Mesendoderm (in vitro differentiated cells): ENCODE data around the gene MRPS18A.

ENCODE experiments used
- DNase-seq: peaks from one replicate; pipeline ENCODE4 v3.0.0; 2013
- H2AK5ac ChIP-seq: 2 replicates; pipeline ENCODE4 v1.6.1; 2013; ENCODE audit warnings: low read length, inconsistent platforms
- H2BK120ac ChIP-seq: 2 replicates; pipeline ENCODE4 v1.6.1; 2013; ENCODE audit warnings: low read depth, mild to moderate bottlenecking, low read length, moderate library complexity, mixed read lengths
- H2BK15ac ChIP-seq: replicated peaks from 2 replicates; pipeline ENCODE4 v1.6.1; 2013; ENCODE audit warnings: low read depth, mild to moderate bottlenecking, moderate library complexity
- H2BK5ac ChIP-seq: 2 replicates; pipeline ENCODE4 v1.6.1; 2013; ENCODE audit warnings: low read length, inconsistent platforms
- H3K18ac ChIP-seq: 2 replicates; pipeline ENCODE4 v1.6.1; 2013; ENCODE audit warnings: mild to moderate bottlenecking, low read length, mixed read lengths
- H3K23ac ChIP-seq: one replicate; pipeline ENCODE4 v1.6.1; 2013; ENCODE audit warnings: low read length
- H3K27ac ChIP-seq: 2 replicates; pipeline ENCODE4 v1.5.1; 2013; ENCODE audit warnings: low read depth, mild to moderate bottlenecking, inconsistent platforms, low read length, moderate library complexity
- H3K27me3 ChIP-seq: 2 replicates; pipeline ENCODE4 v1.6.1; 2013; ENCODE audit warnings: low read length, control low read depth, mild to moderate bottlenecking, inconsistent platforms; ENCODE audit not compliant: insufficient read depth, poor library complexity
- H3K36me3 ChIP-seq: 2 replicates; pipeline ENCODE4 v1.6.1; 2013; ENCODE audit warnings: low read length, inconsistent platforms; ENCODE audit not compliant: control insufficient read depth, insufficient read depth
- H3K4ac ChIP-seq: one replicate; pipeline ENCODE4 v1.6.1; 2013; ENCODE audit warnings: low read depth, mild to moderate bottlenecking, low read length, moderate library complexity
- H3K4me1 ChIP-seq: 2 replicates; pipeline ENCODE4 v1.6.1; 2013; ENCODE audit warnings: low read depth, low read length, inconsistent platforms; ENCODE audit not compliant: control insufficient read depth
- H3K4me2 ChIP-seq: 2 replicates; pipeline ENCODE4 v1.6.1; 2013; ENCODE audit warnings: low read length
- H3K4me3 ChIP-seq: 2 replicates; pipeline ENCODE4 v1.5.1; 2013; ENCODE audit warnings: mild to moderate bottlenecking, low read length
- H3K56ac ChIP-seq: one replicate; pipeline ENCODE4 v1.6.1; 2013; ENCODE audit warnings: low read length
- H3K79me1 ChIP-seq: 2 replicates; pipeline ENCODE4 v1.6.1; 2013; ENCODE audit warnings: low read length, inconsistent platforms
- H3K79me2 ChIP-seq: 2 replicates; pipeline ENCODE4 v1.6.1; 2013; ENCODE audit warnings: mild to moderate bottlenecking, low read length; ENCODE audit not compliant: control insufficient read depth, insufficient read depth
- H3K9ac ChIP-seq: 2 replicates; pipeline ENCODE4 v1.6.1; 2013; ENCODE audit warnings: low read length, inconsistent platforms
- H4K5ac ChIP-seq: one replicate; pipeline ENCODE4 v1.6.1; 2013; ENCODE audit warnings: low read length
- H4K8ac ChIP-seq: one replicate; pipeline ENCODE4 v1.6.1; 2013; ENCODE audit warnings: low read depth, mild to moderate bottlenecking, control low read depth, low read length, moderate library complexity
- WGBS: extraction: QIAGEN DNeasy Blood & Tissue Kit; methylation state at CpG from one replicate; pipeline ENCODE4 v1.1.7; 2013; ENCODE audit warnings: low lambda C conversion rate, missing lambda C conversion rate; ENCODE audit not compliant: insufficient coverage; ENCODE audit errors: extremely low coverage; 5-methylcytosine and 5-hydroxymethylcytosine counted together

Gene MRPS18A

GRCh38 chr6:43624786-43625288, 62.8 kb downstream of the MRPS18A start:
- Histone ChIP-seq H3K9ac (no peak overlapping the region), H3K79me1 (peaks cover 17% of the 10 kb centered on the region), H2BK120ac (no peak overlapping the region), H2BK15ac (no peak overlapping the region), H2BK5ac (no peak overlapping the region), H3K56ac (no peak overlapping the region), H4K8ac (no peak overlapping the region), H3K18ac (no peak overlapping the region), H3K4me2 (no peak overlapping the region), H3K4ac (no peak overlapping the region), H3K27me3 (no peaks in the 10 kb centered on the region), H4K5ac (no peak overlapping the region), H3K23ac (no peak overlapping the region), H3K4me1 (no peaks in the 10 kb centered on the region), H3K79me2 (peaks cover 12% of the 10 kb centered on the region), H3K36me3 (peaks cover 35% of the 10 kb centered on the region), H2AK5ac (no peak overlapping the region), H3K4me3 (no peak overlapping the region), H3K27ac (no peak overlapping the region)
- DNase-seq, result no peak
- WGBS, result no CpG with 5 or more reads among the region's 7 CpGs

- peaks cover 12% of the 10 kb centered on the region for H3K79me2 ChIP-seq
- no peaks in the 10 kb centered on the region for H3K27me3 ChIP-seq
- H3K23ac ChIP-seq, result no peak overlapping the region
- H3K18ac ChIP-seq, result no peak overlapping the region
- no peak overlapping the region for H3K4ac ChIP-seq
- H3K56ac ChIP-seq, result no peak overlapping the region
- no peak overlapping the region for H2BK120ac ChIP-seq
- H2BK15ac ChIP-seq, result no peak overlapping the region
- no peak overlapping the region for H2BK5ac ChIP-seq
- H3K27ac ChIP-seq, result no peak overlapping the region
- H3K4me1 ChIP-seq, result no peaks in the 10 kb centered on the region
- peaks cover 35% of the 10 kb centered on the region for H3K36me3 ChIP-seq
- H3K4me2 ChIP-seq, result no peak overlapping the region
- DNase-seq, result no peak
- H3K79me1 ChIP-seq, result peaks cover 17% of the 10 kb centered on the region
- H4K8ac ChIP-seq, result no peak overlapping the region
- WGBS, result no CpG with 5 or more reads among the region's 12 CpGs
- H3K9ac ChIP-seq, result no peak overlapping the region
- no peak overlapping the region for H4K5ac ChIP-seq
- no peak overlapping the region for H3K4me3 ChIP-seq
- no peak overlapping the region for H2AK5ac ChIP-seq
These were observed 63.5 kb downstream of the MRPS18A start for GRCh38 chr6:43623880-43624785.

DNA sequence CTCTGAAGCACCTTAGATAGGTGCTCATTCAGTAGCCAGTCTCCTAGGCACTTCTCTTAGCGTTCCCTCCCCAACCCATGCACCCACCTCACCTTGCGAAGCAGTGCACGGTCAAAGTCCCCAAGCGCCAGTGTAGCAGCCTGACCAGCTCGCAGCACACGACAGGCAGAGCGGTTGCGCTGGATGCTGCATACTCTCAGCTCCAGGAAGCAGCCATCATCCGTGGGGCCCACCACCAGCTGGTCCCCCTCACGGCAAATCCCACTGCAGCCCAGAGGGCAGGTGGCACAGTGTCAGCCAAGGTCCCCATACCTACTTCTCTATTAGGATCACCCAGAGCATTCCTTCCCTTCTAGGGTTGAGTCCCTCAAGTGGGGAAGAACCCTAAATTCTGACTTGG, 65.0 kb downstream of the MRPS18A start:
- H4K8ac ChIP-seq, result no peak overlapping the region
- peaks cover 7% of the 10 kb centered on the region for H3K79me2 ChIP-seq
- no peak overlapping the region for H2BK120ac ChIP-seq
- no peak overlapping the region for H4K5ac ChIP-seq
- H3K4me3 ChIP-seq, result no peak overlapping the region
- no peaks in the 10 kb centered on the region for H3K27me3 ChIP-seq
- H3K56ac ChIP-seq, result no peak overlapping the region
- no peak overlapping the region for H2BK5ac ChIP-seq
- H3K4ac ChIP-seq, result no peak overlapping the region
- H3K79me1 ChIP-seq, result peaks cover 12% of the 10 kb centered on the region
- H3K9ac ChIP-seq, result no peak overlapping the region
- no peak overlapping the region for H3K18ac ChIP-seq
- no peaks in the 10 kb centered on the region for H3K4me1 ChIP-seq
- no peak overlapping the region for H2BK15ac ChIP-seq
- no CpG with 5 or more reads among the region's 10 CpGs for WGBS
- DNase-seq, result no peak
- H3K4me2 ChIP-seq, result no peak overlapping the region
- H3K36me3 ChIP-seq, result peaks cover 35% of the 10 kb centered on the region
- H2AK5ac ChIP-seq, result no peak overlapping the region
- H3K27ac ChIP-seq, result no peak overlapping the region
- H3K23ac ChIP-seq, result no peak overlapping the region

GRCh38 chr6:43621836-43622180, 65.8 kb downstream of the MRPS18A start:
- DNase-seq, result no peak
- Histone ChIP-seq H3K4me1 (no peaks in the 10 kb centered on the region), H3K23ac (no peak overlapping the region), H3K36me3 (peaks cover 35% of the 10 kb centered on the region), H3K4me2 (no peak overlapping the region), H3K27me3 (no peaks in the 10 kb centered on the region), H3K4ac (no peak overlapping the region), H2BK15ac (no peak overlapping the region), H3K18ac (no peak overlapping the region), H3K79me2 (peaks cover 1% of the 10 kb centered on the region), H3K9ac (no peak overlapping the region), H3K27ac (no peak overlapping the region), H3K79me1 (peaks cover 6% of the 10 kb centered on the region), H3K4me3 (no peak overlapping the region), H2BK5ac (no peak overlapping the region), H4K8ac (no peak overlapping the region), H2AK5ac (no peak overlapping the region), H3K56ac (no peak overlapping the region), H4K5ac (no peak overlapping the region), H2BK120ac (no peak overlapping the region)
- WGBS, result no CpG with 5 or more reads among the region's 10 CpGs
